DND-41 (cell line): ENCODE measurements around the gene VPS8.

Source experiments
- ATAC-seq: fragments of 200-7000 bp; cut with Tn5 transposase; 3 replicates; pipeline ENCODE4 v1.9.1; 2021; ENCODE audit warnings: low read depth; ENCODE audit not compliant: insufficient read depth
- DNase-seq: peaks from one replicate; pipeline ENCODE4 v3.0.0-alpha.2; 2020
- H2AFZ ChIP-seq: 2 replicates; pipeline ENCODE4 v1.6.0; 2012; ENCODE audit warnings: low read depth, low read length
- H3K27ac ChIP-seq: 2 replicates; pipeline ENCODE4 v1.5.1; 2012; ENCODE audit warnings: low read length, inconsistent platforms
- H3K27me3 ChIP-seq: fragments of 200-600 bp; sonication (generic); 2 replicates; pipeline ENCODE4 v1.6.0; 2012; ENCODE audit warnings: low read length, mild to moderate bottlenecking, inconsistent platforms; ENCODE audit not compliant: insufficient read depth, poor library complexity
- H3K36me3 ChIP-seq: 2 replicates; pipeline ENCODE4 v1.5.1; 2012; ENCODE audit warnings: low read length, inconsistent platforms; ENCODE audit not compliant: insufficient read depth
- H3K4me1 ChIP-seq: 2 replicates; pipeline ENCODE4 v1.5.1; 2012; ENCODE audit warnings: mild to moderate bottlenecking, low read length; ENCODE audit not compliant: insufficient read depth
- H3K4me2 ChIP-seq: 2 replicates; pipeline ENCODE4 v1.6.0; 2012; ENCODE audit warnings: mild to moderate bottlenecking, moderate library complexity, low read length, inconsistent platforms; ENCODE audit not compliant: insufficient read depth
- H3K4me3 ChIP-seq, 2 experiments: fragments of 200-600 bp in 1 of 2; shearing (Covaris generic) in 1 of 2; 2 replicates each; pipeline ENCODE4 v1.5.1; 2012 to 2016; ENCODE audit warnings: inconsistent platforms in 2 of 2, low read length in 2 of 2, mild to moderate bottlenecking in 2 of 2, low read depth in 1 of 2, moderate library complexity in 1 of 2
- H3K79me2 ChIP-seq: 2 replicates; pipeline ENCODE4 v1.6.0; 2012; ENCODE audit warnings: low read length, inconsistent platforms; ENCODE audit not compliant: insufficient read depth
- H3K9ac ChIP-seq: 2 replicates; pipeline ENCODE4 v1.6.0; 2012; ENCODE audit warnings: low read depth, mild to moderate bottlenecking, inconsistent platforms, low read length, moderate library complexity
- H3K9me3 ChIP-seq: 2 replicates; pipeline ENCODE4 v1.5.1; 2012; ENCODE audit warnings: low read length, moderate library complexity, mild to moderate bottlenecking, inconsistent platforms; ENCODE audit not compliant: insufficient read depth, severe bottlenecking
- H4K20me1 ChIP-seq: 2 replicates; pipeline ENCODE4 v1.6.0; 2012; ENCODE audit warnings: low read length; ENCODE audit not compliant: insufficient read depth
- EZH2 ChIP-seq: IDR thresholded peaks from 3 replicates; pipeline ENCODE4 v1.6.1; 2012; ENCODE audit warnings: borderline replicate concordance, low read depth, mild to moderate bottlenecking, moderate library complexity, low read length, inconsistent platforms; ENCODE audit not compliant: severe bottlenecking
- TF ChIP-seq, protein P1 (sequence below): IDR thresholded peaks from 2 replicates; pipeline ENCODE4 v1.5.1; 2012; ENCODE audit warnings: borderline replicate concordance, low read length, moderate library complexity, mild to moderate bottlenecking; ENCODE audit not compliant: poor library complexity, severe bottlenecking; ENCODE audit errors: extremely low read depth

Gene VPS8, protein sequence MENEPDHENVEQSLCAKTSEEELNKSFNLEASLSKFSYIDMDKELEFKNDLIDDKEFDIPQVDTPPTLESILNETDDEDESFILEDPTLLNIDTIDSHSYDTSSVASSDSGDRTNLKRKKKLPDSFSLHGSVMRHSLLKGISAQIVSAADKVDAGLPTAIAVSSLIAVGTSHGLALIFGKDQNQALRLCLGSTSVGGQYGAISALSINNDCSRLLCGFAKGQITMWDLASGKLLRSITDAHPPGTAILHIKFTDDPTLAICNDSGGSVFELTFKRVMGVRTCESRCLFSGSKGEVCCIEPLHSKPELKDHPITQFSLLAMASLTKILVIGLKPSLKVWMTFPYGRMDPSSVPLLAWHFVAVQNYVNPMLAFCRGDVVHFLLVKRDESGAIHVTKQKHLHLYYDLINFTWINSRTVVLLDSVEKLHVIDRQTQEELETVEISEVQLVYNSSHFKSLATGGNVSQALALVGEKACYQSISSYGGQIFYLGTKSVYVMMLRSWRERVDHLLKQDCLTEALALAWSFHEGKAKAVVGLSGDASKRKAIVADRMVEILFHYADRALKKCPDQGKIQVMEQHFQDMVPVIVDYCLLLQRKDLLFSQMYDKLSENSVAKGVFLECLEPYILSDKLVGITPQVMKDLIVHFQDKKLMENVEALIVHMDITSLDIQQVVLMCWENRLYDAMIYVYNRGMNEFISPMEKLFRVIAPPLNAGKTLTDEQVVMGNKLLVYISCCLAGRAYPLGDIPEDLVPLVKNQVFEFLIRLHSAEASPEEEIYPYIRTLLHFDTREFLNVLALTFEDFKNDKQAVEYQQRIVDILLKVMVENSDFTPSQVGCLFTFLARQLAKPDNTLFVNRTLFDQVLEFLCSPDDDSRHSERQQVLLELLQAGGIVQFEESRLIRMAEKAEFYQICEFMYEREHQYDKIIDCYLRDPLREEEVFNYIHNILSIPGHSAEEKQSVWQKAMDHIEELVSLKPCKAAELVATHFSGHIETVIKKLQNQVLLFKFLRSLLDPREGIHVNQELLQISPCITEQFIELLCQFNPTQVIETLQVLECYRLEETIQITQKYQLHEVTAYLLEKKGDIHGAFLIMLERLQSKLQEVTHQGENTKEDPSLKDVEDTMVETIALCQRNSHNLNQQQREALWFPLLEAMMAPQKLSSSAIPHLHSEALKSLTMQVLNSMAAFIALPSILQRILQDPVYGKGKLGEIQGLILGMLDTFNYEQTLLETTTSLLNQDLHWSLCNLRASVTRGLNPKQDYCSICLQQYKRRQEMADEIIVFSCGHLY (N-terminal part only)

DNA sequence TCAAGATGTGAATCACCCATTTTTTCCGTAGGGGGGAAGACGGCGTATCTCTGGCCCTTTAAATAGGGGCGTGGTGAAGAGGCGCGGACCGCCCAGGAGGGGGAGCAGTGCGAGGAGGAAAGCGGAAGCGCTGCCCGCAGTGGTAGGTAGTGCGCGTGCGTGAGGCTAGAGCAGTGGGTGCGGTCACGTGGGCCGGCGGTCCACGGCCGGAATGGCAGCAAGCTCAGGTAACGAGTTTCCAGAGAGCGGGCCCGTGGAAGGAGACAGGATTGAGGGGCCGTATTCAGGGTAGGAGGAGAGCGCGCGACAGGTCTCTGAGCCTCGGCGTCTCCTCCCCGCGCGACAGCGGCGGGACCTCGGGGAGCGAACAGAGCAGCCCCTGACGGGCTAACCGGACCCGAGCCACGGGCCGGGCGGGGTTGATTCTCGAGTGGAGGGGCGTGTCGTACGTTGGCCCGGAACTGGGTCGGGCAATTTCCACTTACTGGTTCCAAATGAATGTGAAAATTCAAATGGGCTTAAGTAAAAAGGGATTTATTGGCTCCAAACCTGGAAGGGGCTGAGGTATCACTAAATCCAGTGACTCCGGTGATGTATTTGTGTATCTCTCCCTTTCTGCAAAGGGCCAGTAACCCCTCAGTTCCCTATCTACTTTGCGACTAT, at the start of gene VPS8:
Gene VPS8 (plus strand): TSS at position 168 of the 663 bp plus-strand sequence. CDS start 12,467 bp downstream, outside the sequence.
- no peaks in the 10 kb centered on the region; the same call in 1 of the 2 replicates for H4K20me1 ChIP-seq
- H3K4me1 ChIP-seq = peaks cover 28% of the 10 kb centered on the region
- H3K79me2 ChIP-seq = peaks cover 19% of the 10 kb centered on the region
- H3K4me3 ChIP-seq = peak within 1 kb of the TSS; percentile 80 to 92
- peak within 1 kb of the TSS; percentile 98 for H2AFZ ChIP-seq
- peaks cover 4% of the 10 kb centered on the region; the same call in 1 of the 2 replicates for H3K36me3 ChIP-seq
- no peaks in the 10 kb centered on the region for H3K9me3 ChIP-seq
- H3K9ac ChIP-seq = peak within 1 kb of the TSS; percentile 73
- peak within 1 kb of the TSS; percentile 87 for H3K4me2 ChIP-seq
- H3K27me3 ChIP-seq = peaks cover 9% of the 10 kb centered on the region
- no peak for TF ChIP-seq EZH2
- TF ChIP-seq, protein P1, sequence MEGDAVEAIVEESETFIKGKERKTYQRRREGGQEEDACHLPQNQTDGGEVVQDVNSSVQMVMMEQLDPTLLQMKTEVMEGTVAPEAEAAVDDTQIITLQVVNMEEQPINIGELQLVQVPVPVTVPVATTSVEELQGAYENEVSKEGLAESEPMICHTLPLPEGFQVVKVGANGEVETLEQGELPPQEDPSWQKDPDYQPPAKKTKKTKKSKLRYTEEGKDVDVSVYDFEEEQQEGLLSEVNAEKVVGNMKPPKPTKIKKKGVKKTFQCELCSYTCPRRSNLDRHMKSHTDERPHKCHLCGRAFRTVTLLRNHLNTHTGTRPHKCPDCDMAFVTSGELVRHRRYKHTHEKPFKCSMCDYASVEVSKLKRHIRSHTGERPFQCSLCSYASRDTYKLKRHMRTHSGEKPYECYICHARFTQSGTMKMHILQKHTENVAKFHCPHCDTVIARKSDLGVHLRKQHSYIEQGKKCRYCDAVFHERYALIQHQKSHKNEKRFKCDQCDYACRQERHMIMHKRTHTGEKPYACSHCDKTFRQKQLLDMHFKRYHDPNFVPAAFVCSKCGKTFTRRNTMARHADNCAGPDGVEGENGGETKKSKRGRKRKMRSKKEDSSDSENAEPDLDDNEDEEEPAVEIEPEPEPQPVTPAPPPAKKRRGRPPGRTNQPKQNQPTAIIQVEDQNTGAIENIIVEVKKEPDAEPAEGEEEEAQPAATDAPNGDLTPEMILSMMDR = peak; percentile 61
- ATAC-seq = peak; percentile 96
- H3K27ac ChIP-seq = peak within 1 kb of the TSS; percentile 69
- DNase-seq = peak; percentile 96

DNA sequence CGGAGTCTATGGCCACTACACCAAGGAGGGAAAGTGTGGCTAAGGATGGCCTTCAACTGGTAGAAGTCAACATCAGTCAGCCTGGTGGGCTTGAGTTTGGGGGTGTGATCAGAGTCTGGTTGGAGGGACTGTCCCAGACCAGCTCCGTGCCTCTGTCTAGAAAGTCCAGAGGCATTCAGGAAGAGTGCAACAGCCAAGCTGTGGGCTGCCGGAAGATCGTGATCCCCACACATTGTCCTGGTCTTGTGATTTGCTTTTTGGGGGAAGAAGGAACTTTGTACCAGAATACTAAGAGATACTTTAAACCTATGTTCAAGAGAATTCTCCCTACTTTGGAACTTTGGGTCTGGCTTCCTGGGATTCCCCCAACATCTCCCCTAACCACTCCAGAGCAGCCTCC, 47.8 kb upstream of the VPS8 start:
- Histone ChIP-seq H3K79me2 (no peaks in the 10 kb centered on the region), H3K27me3 (peaks cover 11% of the 10 kb centered on the region), H3K27ac (no peak overlapping the region), H3K9ac (no peak overlapping the region), H2AFZ (no peak overlapping the region), H3K4me3 (no peak overlapping the region), H3K9me3 (no peaks in the 10 kb centered on the region), H4K20me1 (no peaks in the 10 kb centered on the region), H3K36me3 (no peaks in the 10 kb centered on the region), H3K4me1 (no peaks in the 10 kb centered on the region), H3K4me2 (no peak overlapping the region)
- no peak for ATAC-seq
- no peak for TF ChIP-seq EZH2
- TF ChIP-seq, protein P1 = no peak
- no peak for DNase-seq

DNA sequence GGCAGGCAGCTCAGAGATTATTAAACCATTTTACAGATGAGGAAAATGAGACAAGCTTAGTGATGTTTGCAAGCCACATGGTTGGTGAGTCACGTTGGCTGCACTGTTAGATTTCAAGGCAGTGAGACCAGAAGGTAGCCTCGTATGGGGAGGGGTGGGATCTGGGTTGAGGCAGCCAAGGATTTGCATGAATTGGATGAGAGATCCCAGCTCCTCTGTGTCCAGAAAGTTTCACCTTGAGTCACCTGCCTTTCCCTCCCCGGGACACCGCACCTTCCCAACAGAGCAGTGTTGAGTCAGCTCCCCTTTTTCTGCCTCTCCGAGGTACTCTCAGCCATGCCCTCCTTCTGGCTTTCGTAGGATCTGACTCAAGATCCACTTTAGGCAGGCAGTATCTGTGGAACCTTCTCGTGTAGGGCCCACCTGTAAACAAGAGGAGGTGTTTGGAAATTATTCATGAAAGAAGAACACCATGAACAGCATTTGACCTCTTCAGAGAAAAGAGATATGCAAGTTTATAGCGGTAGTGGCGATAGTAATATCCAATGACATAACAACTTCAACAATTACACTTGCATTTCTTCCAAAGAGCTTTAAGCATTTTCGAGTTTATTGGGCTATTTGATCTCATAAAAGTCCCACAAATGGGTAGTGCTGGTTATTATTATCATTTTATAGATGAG, 46.8 kb upstream of the VPS8 start:
- H3K27ac ChIP-seq = no peak overlapping the region
- DNase-seq (no peak), ATAC-seq (no peak)
- no peaks in the 10 kb centered on the region for H4K20me1 ChIP-seq
- peaks cover 11% of the 10 kb centered on the region for H3K27me3 ChIP-seq
- TF ChIP-seq EZH2 = no peak
- no peaks in the 10 kb centered on the region for H3K4me1 ChIP-seq
- no peaks in the 10 kb centered on the region for H3K9me3 ChIP-seq
- H3K79me2 ChIP-seq = no peaks in the 10 kb centered on the region
- H3K4me3 ChIP-seq = no peak overlapping the region
- H3K9ac ChIP-seq = no peak overlapping the region
- H2AFZ ChIP-seq = no peak overlapping the region
- no peak overlapping the region for H3K4me2 ChIP-seq
- H3K36me3 ChIP-seq = no peaks in the 10 kb centered on the region
